GM12875 (cell line): Measurements from ENCODE around the gene ANKS1B.

Source experiments
- H3K4me3 ChIP-seq: one replicate; pipeline ENCODE4 v1.5.1; 2011; ENCODE audit warnings: low read depth, low read length, control low read depth
- CTCF ChIP-seq: IDR thresholded peaks from 2 replicates; pipeline ENCODE4 v1.5.1; 2011; ENCODE audit warnings: low read depth, mild to moderate bottlenecking, control low read depth, inconsistent platforms, low read length, moderate library complexity, borderline replicate concordance; ENCODE audit not compliant: insufficient read depth

ANKS1B gene

GRCh38 chr12:99063182-99063581, 921.6 kb downstream of the ANKS1B start:
- H3K4me3 ChIP-seq, result no peak overlapping the region
- no peak for TF ChIP-seq CTCF

DNA sequence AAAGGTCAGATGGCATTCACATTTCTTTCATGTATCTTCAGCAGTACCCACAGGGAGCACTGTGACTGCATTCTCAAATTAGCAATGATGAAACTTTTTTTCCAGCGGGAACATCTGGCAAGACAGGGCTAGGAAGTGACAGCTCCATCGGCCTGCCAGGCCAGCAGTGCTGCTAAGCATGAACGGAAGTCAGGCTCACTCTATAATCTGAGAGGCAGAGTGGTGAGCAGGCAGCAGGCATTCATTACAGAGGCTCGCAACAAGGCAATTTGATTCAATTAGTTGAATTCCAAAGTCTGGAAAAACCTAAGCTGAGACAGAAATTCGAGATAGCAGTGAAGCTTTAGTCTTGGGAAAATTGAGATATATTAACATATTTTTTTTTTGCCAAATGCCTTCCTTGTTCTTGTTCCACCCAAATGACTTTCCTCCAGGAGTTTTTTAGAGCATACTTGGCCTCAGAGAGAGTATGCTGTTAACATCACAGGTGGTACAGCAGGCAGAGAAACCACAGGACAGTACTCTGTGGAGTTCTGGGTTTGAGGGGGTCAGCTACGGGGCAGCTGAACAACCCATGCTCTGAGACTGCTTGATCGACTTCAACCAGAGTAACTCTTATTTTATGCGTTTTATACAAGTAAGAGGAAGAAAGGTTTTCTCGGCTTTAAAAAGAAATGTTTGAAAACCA, 924.8 kb downstream of the ANKS1B start:
- TF ChIP-seq CTCF, result no peak
- H3K4me3 ChIP-seq, result no peak overlapping the region

- H3K4me3 ChIP-seq, result no peak overlapping the region
- no peak for TF ChIP-seq CTCF
Measured at GRCh38 chr12:99057670-99058069, 927.1 kb downstream of the ANKS1B start.

DNA sequence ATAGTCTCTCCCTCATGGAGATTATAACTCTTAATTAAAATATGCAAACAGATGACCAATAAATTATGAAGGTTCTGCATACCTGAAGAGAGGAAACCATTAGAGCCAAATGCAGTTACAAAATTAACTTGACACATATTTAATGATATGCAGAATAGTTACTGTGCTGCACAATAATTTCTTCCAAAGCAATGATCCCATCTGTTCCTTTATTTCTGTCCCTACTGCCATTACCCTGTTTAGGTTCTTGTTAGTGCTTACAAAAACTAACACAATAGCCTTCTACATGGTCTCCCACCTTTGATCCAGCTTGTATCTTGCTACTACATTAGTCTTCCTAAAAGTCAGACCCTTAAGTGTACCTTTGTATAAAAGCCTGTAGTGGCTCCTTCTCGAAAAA, 928.5 kb downstream of the ANKS1B start:
- no peak overlapping the region for H3K4me3 ChIP-seq
- no peak for TF ChIP-seq CTCF

GRCh38 chr12:99055299-99055698, 929.4 kb downstream of the ANKS1B start:
- no peak for TF ChIP-seq CTCF
- no peak overlapping the region for H3K4me3 ChIP-seq

- H3K4me3 ChIP-seq, result no peak overlapping the region
- TF ChIP-seq CTCF, result no peak
Measured at GRCh38 chr12:99054601-99055128, 930.1 kb downstream of the ANKS1B start.
